H1 (cell line): ENCODE measurements around the gene FANCM. TPM values are rescaled to one million over a fixed set of nuclear protein-coding genes. Genes with fewer than 3 reads are reported as not detected.
A peak's percentile ranks its signal among the peaks of the same experiment; 100 is the strongest.

Experiments
- CHD7 ChIP-seq: fragments of 300-600 bp; sonication (generic); IDR thresholded peaks from 2 replicates; pipeline ENCODE4 v1.7.1; 2012; ENCODE audit warnings: low read length, moderate library complexity, mild to moderate bottlenecking, inconsistent platforms; ENCODE audit not compliant: insufficient replicate concordance
- PHF8 ChIP-seq: fragments of 200-600 bp; sonication (generic); conservative IDR thresholded peaks from 2 replicates; pipeline ENCODE4 v1.7.1; 2012; ENCODE audit warnings: low read depth, mild to moderate bottlenecking, inconsistent platforms, low read length, moderate library complexity
- SIN3A ChIP-seq, 2 experiments: IDR thresholded peaks in 1 of 2; conservative IDR thresholded peaks in 1 of 2; 2 replicates each; pipeline ENCODE4 v1.6.1; 2011 to 2012; ENCODE audit warnings: low read length in 2 of 2, improper control_type of control experiment in 1 of 2, low read depth in 1 of 2, mild to moderate bottlenecking in 1 of 2
- SP2 ChIP-seq: IDR thresholded peaks from 2 replicates; pipeline ENCODE4 v1.6.1; 2012; ENCODE audit warnings: mild to moderate bottlenecking, low read length, inconsistent platforms
- SP4 ChIP-seq: IDR thresholded peaks from 2 replicates; pipeline ENCODE4 v1.6.1; 2012; ENCODE audit warnings: low read length, inconsistent platforms
- SRF ChIP-seq: IDR thresholded peaks from 2 replicates; pipeline ENCODE4 v1.6.1; 2011; ENCODE audit warnings: mild to moderate bottlenecking, low read depth, low read length, moderate library complexity
- ZNF274 ChIP-seq: IDR thresholded peaks from 2 replicates; pipeline ENCODE4 v1.7.0; 2012; ENCODE audit warnings: low read length, borderline replicate concordance; ENCODE audit errors: extremely low read depth
- polyA plus RNA-seq, 7 experiments: library from polyadenylated mRNA; depleted of rRNA in 3 of 7; stranded (reverse) in 5 of 7; unstranded in 2 of 7; fragments of >200 nt in 5 of 7; fragments of 200-250 nt in 2 of 7; gene quantifications; 1 replicate in 5 of 7; 2 replicates in 1 of 7; 4 replicates in 1 of 7; pipeline versions ENCODE4 v1.2.1 to v1.2.3, GENCODE V29; 2011 to 2013; ENCODE audit warnings: missing spikeins in 2 of 7, mixed read lengths in 2 of 7
- total RNA-seq: library from RNA; stranded (reverse); fragmentation: NEBNext Ultra II Directional; extraction: Animal tissue kit (Norgen Biotek cat#: 25700); gene quantifications from 2 replicates; pipeline ENCODE4 v1.2.1, GENCODE V29; 2021
- TF ChIP-seq, protein P1 (sequence below): IDR thresholded peaks from 2 replicates; pipeline ENCODE4 v1.6.1; 2012; ENCODE audit warnings: inconsistent platforms

Gene FANCM
- total and polyA plus RNA-seq, 2 of the 8 experiments (the other 6 are each of a cell fraction or from before 2014, with no cell fraction given), result 3.2 to 10.5 TPM

DNA sequence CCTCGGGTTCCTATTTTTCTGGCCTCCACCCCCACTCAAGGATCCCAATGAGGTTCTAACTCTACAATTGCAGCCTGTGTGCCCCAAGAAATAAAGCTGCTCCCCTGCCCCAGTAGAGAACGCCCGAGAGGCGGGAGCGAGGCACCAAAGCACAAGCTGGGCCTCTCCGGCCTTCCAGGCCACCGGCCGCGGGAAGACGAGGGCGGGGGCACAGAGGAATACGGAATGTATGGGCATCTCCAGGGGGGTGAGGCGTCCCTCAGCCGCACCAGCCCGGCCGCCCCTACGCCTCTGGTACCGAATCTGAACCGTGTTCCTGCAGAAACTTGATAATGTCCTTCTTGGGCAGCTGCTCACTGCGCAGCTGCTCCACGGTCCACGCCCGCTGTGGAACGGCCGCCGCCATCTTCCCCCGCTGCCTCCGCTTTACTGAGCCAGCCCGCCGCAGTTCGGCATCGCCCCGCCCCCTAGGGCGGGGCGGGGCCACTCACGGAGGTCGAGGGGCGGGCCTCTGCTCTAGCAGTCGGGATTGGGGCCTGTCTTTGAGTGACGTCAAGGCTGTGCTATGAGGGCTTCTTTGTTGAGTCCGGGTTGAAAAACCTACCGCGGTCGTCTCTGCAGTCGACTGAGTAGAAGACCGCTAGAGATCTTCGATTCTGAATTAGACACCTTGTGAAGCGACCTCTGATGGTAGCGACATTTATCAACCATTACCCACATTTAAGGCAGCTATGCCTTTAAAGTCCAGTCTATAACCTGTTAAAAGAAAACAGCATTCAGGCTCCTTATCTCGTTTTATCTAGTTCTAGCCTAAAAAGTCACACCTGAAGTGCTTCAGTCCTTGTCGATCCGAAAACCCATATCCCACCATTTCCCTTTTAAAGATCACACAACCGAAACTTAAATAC lies 1.4 kb upstream of the FANCM start, which contains the start of gene FKBP3 (continued):
- TF ChIP-seq CHD7, result no peak
- no peak for TF ChIP-seq ZNF274
- TF ChIP-seq SP2, result peak; percentile 50
- TF ChIP-seq SIN3A (conservative IDR thresholded peaks at IDR 0.05 in 1 of 2, IDR thresholded peaks at IDR 0.05 in 1 of 2; ENCODE audit: low read depth in 1 of 2, low read length in 2 of 2), result peak in 1 of 2 experiments; percentile 2; a peak in 2 of 4 replicates
- TF ChIP-seq, protein P1, sequence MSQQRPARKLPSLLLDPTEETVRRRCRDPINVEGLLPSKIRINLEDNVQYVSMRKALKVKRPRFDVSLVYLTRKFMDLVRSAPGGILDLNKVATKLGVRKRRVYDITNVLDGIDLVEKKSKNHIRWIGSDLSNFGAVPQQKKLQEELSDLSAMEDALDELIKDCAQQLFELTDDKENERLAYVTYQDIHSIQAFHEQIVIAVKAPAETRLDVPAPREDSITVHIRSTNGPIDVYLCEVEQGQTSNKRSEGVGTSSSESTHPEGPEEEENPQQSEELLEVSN, result no peak
- TF ChIP-seq SP4, result peak; percentile 83
- TF ChIP-seq PHF8, result peak; percentile 99
- no peak for TF ChIP-seq SRF
